Muscle of leg (tissue), 11 donors: ENCODE results near the gene ASTN2. TPM values are rescaled to one million over a fixed set of nuclear protein-coding genes. Genes with fewer than 3 reads are reported as not detected.
"Not testable (repeated sequence)": the region's sequence is repeated elsewhere in the genome, so short reads cannot be mapped to it uniquely, and the experiment has no call there.

Experiments
- DNase-seq: peaks from one replicate; pipeline ENCODE4 v3.0.0; 2013
- H3K27ac ChIP-seq: one replicate; pipeline ENCODE4 v1.5.1; 2013; ENCODE audit warnings: mild to moderate bottlenecking, low read length, control low read depth
- H3K27me3 ChIP-seq: one replicate; pipeline ENCODE4 v1.6.1; 2013; ENCODE audit warnings: low read length; ENCODE audit not compliant: control insufficient read depth, insufficient read depth
- H3K36me3 ChIP-seq: one replicate; pipeline ENCODE4 v1.6.1; 2013; ENCODE audit warnings: low read length; ENCODE audit not compliant: control insufficient read depth, insufficient read depth
- H3K4me1 ChIP-seq: one replicate; pipeline ENCODE4 v1.6.1; 2013; ENCODE audit warnings: low read length; ENCODE audit not compliant: control insufficient read depth, insufficient read depth
- H3K4me3 ChIP-seq: one replicate; pipeline ENCODE4 v1.5.1; 2013; ENCODE audit warnings: low read length, control low read depth
- H3K9me3 ChIP-seq: replicated peaks from 2 replicates; pipeline ENCODE4 v1.6.1; 2013; ENCODE audit warnings: low read depth, low read length; ENCODE audit not compliant: control insufficient read depth
- WGBS: methylation state at CpG from one replicate; pipeline ENCODE4 v1.1.5; 2013; ENCODE audit warnings: missing lambda C conversion rate; ENCODE audit not compliant: insufficient coverage; 5-methylcytosine and 5-hydroxymethylcytosine counted together
- polyA plus RNA-seq, 8 donors: library from polyadenylated mRNA; unstranded; fragments of 120-200 nt; gene quantifications; one replicate each; pipeline versions ENCODE4 v1.2.1 to v1.2.3, GENCODE V29; 2013; ENCODE audit warnings: inconsistent platforms in 1 of 8, low replicate concordance in 1 of 8; ENCODE audit not compliant: insufficient read length in 8 of 8, insufficient read depth in 1 of 8
- total RNA-seq: library from RNA; stranded (reverse); fragments of 120-200 nt; gene quantifications from one replicate; pipeline ENCODE4 v1.2.4, GENCODE V29; 2013

The ASTN2 gene
- total and polyA plus RNA-seq, 9 donors = 2.7 to 10.9 (median 4.4) TPM

DNA sequence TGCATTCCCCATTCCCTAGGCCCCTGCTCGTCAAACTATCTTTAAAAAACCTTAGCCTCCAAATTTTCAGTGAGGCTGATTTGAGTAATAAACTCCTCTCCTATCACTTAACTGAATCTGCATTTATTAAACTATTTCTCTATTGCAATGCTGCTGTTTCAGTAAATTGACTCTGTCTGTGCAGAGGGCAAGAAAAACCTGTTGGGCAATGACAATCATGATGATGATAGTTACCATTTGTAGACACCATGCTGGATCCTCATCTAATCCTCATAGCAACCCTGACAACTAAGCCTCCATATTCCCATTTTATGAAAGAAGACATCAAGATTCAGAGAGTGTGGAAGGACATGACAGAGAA, 514.9 kb downstream of the ASTN2 start:
- no peaks in the 10 kb centered on the region for H3K36me3 ChIP-seq
- H3K27ac ChIP-seq = no peak overlapping the region
- DNase-seq = no peak
- H3K4me3 ChIP-seq = no peak overlapping the region
- no CpG with 5 or more reads among the region's 1 CpG for WGBS
- no peaks in the 10 kb centered on the region for H3K4me1 ChIP-seq
- H3K9me3 ChIP-seq = peaks cover 3% of the 10 kb centered on the region
- H3K27me3 ChIP-seq = no peaks in the 10 kb centered on the region

DNA sequence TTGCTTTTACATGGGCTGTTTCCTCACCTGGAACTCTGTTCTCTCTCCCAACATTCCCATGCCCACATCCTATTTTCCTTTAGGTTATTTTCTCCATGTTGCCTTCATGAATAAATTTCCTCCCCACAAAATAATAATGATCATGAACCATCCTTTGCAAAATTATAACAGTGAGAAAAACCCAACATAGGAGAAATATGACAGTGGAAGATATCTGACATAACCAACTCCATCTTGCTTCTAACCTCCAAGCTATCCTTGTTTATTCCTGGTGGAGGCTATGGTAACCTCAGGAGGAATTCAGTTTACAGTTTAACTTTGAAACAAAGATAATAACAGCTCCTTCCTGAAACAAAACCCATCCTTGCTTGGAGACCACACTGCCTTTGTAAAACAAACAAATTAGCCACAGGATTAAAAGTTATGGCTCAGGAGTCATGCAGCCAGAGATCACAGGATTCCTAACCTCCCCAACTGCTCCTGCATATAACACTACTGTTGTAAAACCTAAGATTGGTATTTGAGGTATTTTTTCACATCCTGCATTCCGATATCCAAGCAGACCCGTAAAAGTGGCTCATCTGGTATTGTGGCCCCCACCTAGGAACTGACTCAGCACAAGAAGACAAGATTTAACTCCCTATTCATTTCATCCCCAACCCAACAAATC, 515.4 kb downstream of the ASTN2 start:
- no CpG with 5 or more reads among the region's 2 CpGs for WGBS
- H3K4me3 ChIP-seq = no peak overlapping the region
- no peak for DNase-seq
- no peaks in the 10 kb centered on the region for H3K27me3 ChIP-seq
- H3K36me3 ChIP-seq = no peaks in the 10 kb centered on the region
- no peak overlapping the region for H3K27ac ChIP-seq
- no peaks in the 10 kb centered on the region for H3K4me1 ChIP-seq
- H3K9me3 ChIP-seq = peaks cover 3% of the 10 kb centered on the region

DNA sequence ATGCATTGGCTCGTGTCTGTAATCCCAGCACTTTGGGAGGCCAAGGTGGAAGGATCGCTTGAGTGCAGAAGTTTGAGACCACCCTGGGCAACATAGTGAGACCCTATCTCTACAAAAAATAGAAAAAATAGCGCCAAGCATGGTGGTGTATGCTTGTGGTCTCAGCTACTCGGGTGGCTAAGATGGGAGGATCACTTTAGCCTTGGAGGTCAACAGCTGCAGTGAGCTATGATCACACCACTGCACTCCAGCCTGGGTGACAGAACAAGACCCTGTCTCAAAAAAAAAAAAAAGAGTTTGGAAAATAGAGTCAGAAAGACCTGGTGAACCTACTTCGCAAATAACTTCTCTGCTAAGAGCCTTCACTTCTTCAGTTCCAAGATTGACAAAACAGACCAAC, 516.7 kb downstream of the ASTN2 start:
- not testable (repeated sequence) for DNase-seq, H3K27ac ChIP-seq, H3K4me3 ChIP-seq, H3K27me3 ChIP-seq, H3K9me3 ChIP-seq, H3K36me3 ChIP-seq, H3K4me1 ChIP-seq
- WGBS = 100% methylated on average over 1 of the region's 5 CpGs

DNA sequence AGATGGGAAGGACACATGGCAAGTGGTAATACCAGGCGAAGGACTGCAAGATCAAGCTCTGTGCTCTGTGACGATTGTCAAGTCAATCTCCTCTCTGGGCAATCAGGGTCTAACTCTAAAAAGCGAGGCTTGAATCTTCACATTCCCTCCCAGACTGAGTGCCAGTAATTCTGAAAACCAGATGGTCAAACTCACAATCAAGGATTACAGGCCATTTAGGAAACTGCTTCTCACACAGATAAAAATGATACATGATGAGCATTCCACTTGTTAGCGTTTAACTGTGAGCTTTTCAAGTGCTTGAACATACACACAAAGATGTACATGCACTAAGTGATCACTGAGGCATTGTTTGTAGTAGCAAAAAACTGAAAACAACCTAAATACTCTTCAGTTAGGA, 517.7 kb downstream of the ASTN2 start:
- no peak overlapping the region for H3K4me3 ChIP-seq
- H3K27me3 ChIP-seq = no peaks in the 10 kb centered on the region
- WGBS = 87% methylated on average over 3 of the region's 4 CpGs
- peaks cover 3% of the 10 kb centered on the region for H3K9me3 ChIP-seq
- H3K4me1 ChIP-seq = no peaks in the 10 kb centered on the region
- no peak overlapping the region for H3K27ac ChIP-seq
- H3K36me3 ChIP-seq = no peaks in the 10 kb centered on the region
- DNase-seq = no peak

DNA sequence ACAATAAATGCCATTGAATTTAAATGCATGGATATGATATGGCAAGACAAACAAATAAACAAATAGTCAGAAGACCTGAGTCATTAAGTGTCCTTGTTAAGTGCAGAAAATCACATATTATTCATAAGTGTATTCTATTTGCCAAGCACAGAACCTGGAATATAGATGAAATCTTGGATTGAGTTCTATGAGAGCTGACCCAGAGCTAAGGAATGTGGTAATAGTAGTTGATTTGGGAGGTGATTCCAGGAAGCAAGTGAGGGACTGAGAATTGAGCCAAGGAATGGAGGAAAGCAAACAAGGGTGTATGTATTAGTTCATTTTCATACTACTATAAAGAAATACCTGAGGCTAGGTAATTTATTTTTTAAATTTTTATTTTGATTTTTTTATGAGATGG, 518.9 kb downstream of the ASTN2 start:
- no peak for DNase-seq
- no peaks in the 10 kb centered on the region for H3K27me3 ChIP-seq
- no peak overlapping the region for H3K27ac ChIP-seq
- no peak overlapping the region for H3K4me3 ChIP-seq
- H3K9me3 ChIP-seq = peaks cover 3% of the 10 kb centered on the region
- no peaks in the 10 kb centered on the region for H3K4me1 ChIP-seq
- no peaks in the 10 kb centered on the region for H3K36me3 ChIP-seq

DNA sequence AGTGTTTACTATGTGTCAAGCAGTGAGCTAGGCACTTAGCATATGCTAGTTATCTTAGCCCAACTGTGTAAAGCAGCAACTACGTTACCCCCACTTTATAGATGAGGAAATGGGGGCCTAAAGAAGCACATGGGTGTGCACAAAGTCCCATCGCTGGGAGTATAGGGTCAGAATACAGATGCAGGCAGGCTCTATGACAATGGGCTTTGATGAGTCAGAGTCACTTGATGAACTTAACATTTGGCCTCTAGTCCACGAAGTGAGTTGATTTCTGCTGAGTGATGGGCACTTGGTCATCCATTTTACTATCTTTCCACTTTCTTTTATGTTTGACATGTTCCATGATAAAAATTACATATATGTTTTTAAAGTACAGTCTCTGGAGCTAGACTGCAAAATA, 523.4 kb downstream of the ASTN2 start:
- H3K27me3 ChIP-seq = no peaks in the 10 kb centered on the region
- no peak for DNase-seq
- H3K27ac ChIP-seq = no peak overlapping the region
- H3K9me3 ChIP-seq = no peaks in the 10 kb centered on the region
- no CpG with 5 or more reads among the region's 3 CpGs for WGBS
- H3K4me1 ChIP-seq = no peaks in the 10 kb centered on the region
- no peaks in the 10 kb centered on the region for H3K36me3 ChIP-seq
- no peak overlapping the region for H3K4me3 ChIP-seq

DNA sequence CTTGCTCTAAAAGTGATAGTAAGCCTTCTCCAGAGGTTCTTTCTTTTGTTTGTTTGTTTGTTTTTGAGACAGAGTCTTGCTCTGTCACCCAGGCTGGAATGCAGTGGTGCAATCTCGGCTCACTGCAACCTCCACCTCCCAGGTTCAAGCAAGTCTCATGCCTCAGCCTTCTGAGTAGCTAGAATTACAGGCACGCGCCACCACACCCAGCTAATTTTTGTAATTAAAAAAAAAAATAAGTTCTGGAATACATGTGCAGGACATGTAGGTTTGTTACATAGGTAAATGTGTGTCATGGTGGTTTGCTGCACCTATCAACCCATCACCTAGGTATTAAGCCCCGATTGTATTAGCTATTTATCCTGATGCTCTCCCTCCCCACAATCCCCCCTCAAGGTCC, 526.4 kb downstream of the ASTN2 start:
- DNase-seq, H3K27ac ChIP-seq, H3K36me3 ChIP-seq, H3K4me1 ChIP-seq, H3K4me3 ChIP-seq, H3K27me3 ChIP-seq, H3K9me3 ChIP-seq: not testable (repeated sequence)
- whole genome bisulfite sequencing = no CpG with 5 or more reads among the region's 4 CpGs

DNA sequence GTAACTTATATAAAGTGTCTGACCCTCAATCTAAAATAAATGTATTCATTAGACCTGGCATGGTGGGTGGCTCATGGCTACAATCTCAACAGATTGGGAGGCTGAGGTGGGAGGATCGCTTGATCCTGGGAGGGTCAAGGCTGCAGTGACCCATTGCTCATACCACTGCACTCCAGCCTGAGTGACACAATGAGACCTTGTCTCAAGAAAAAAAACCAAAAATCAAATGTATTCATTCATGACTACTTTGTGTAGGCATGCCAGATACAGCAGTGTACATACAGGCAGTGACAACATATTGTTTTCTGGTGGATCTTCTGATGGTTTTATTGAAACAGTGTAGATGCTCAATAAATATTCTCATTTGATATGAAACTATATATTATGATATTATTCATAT, 526.8 kb downstream of the ASTN2 start:
- no peaks in the 10 kb centered on the region for H3K27me3 ChIP-seq
- 83% methylated on average over 1 of the region's 1 CpG for WGBS
- no peak overlapping the region for H3K27ac ChIP-seq
- H3K4me3 ChIP-seq = no peak overlapping the region
- H3K4me1 ChIP-seq = no peaks in the 10 kb centered on the region
- no peaks in the 10 kb centered on the region for H3K36me3 ChIP-seq
- DNase-seq = no peak
- no peaks in the 10 kb centered on the region for H3K9me3 ChIP-seq

DNA sequence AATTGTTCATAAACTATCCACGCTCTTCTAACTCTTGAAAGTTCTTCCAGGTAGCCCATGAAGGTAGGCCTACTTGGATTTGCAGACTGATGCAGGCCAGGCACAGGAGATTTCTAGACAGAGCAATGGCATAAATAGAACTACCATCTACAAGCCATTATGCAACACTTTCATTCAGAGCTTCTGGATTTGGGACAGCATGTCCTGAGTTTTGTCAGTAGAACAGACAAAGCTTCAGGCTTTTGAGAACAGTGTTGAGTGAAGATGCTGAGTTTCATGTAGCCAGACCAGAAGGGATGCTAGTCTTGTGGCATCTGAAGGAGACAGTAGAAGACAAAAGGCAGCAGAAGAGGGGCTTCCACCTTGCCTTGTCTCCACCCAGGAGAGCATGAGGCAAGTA, 531.2 kb downstream of the ASTN2 start:
- no peak for DNase-seq
- no peaks in the 10 kb centered on the region for H3K27me3 ChIP-seq
- H3K4me3 ChIP-seq = no peak overlapping the region
- H3K9me3 ChIP-seq = no peaks in the 10 kb centered on the region
- 67% methylated on average over 1 of the region's 1 CpG for WGBS
- no peaks in the 10 kb centered on the region for H3K36me3 ChIP-seq
- H3K4me1 ChIP-seq = no peaks in the 10 kb centered on the region
- H3K27ac ChIP-seq = no peak overlapping the region

DNA sequence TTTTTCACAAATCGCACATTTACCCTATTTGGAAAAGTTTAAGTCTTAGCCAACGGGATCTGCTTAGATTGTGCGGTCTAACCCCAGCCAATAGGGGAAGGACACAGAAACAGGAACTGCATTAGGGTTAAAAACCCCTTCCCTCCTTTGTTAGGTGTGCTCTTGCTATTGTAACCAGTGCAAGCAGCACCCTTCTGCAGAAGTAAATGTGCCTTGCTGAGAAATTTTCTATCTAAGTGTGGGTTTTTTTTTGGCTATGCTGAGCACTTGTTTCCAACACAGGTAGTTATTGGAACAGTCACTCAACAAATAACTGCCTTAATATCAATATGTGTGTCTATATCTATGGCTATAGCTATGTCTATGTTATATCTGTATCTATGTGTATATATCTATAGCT, 537.8 kb downstream of the ASTN2 start:
- Histone ChIP-seq H3K9me3 (peaks cover 7% of the 10 kb centered on the region), H3K4me3 (no peak overlapping the region), H3K27ac (no peak overlapping the region), H3K27me3 (no peaks in the 10 kb centered on the region), H3K4me1 (no peaks in the 10 kb centered on the region), H3K36me3 (no peaks in the 10 kb centered on the region)
- no CpG with 5 or more reads among the region's 3 CpGs for WGBS
- DNase-seq = no peak

DNA sequence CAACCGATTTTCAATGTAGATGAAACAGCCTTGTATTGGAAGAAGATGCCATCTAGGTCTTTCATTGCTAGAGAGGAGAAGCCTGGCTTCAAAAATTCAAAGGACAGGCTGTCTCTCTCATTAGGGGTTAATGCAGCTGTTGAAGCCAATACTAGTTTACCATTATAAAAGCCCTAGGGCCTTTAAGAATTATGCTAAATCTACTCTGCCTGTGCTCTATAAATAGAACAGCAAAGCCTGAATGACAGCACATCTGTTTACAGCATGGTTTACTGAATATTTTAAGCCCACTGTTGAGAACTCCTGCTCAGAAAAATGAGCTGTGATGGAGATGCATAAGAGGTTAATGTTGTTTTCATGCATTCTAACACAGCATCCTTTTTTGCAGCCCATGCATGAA, 539.3 kb downstream of the ASTN2 start:
- no peaks in the 10 kb centered on the region for H3K27me3 ChIP-seq
- H3K9me3 ChIP-seq = peaks cover 7% of the 10 kb centered on the region
- H3K4me1 ChIP-seq = no peaks in the 10 kb centered on the region
- no peak overlapping the region for H3K27ac ChIP-seq
- WGBS = no CpG with 5 or more reads among the region's 1 CpG
- no peak for DNase-seq
- H3K36me3 ChIP-seq = no peaks in the 10 kb centered on the region
- no peak overlapping the region for H3K4me3 ChIP-seq
